ENCODE results near the gene FAF2. TPM values are rescaled to one million over a fixed set of nuclear protein-coding genes. Genes with fewer than 3 reads are reported as not detected.
A peak's percentile ranks its signal among the peaks of the same experiment; 100 is the strongest.

The FAF2 gene
- total RNA-seq, 1 experiment from 2014 or later, result 32.9 TPM

- no peak for TF ChIP-seq ZNF532 (CRISPR knock-in tag; IDR thresholded peaks at IDR 0.05; ENCODE audit: borderline replicate concordance)
- TF ChIP-seq NR2C2 (CRISPR knock-in tag; IDR thresholded peaks at IDR 0.05), result no peak
These were observed 90.8 kb downstream of the FAF2 start (continued) for GRCh38 chr5:176538989-176539384.

GRCh38 chr5:176540476-176540899 lies 92.3 kb downstream of the FAF2 start:
- no peak for TF ChIP-seq NFATC4 (CRISPR knock-in tag; IDR thresholded peaks at IDR 0.05)
- TF ChIP-seq ZNF532 (CRISPR knock-in tag; IDR thresholded peaks at IDR 0.05; ENCODE audit: borderline replicate concordance), result no peak
- TF ChIP-seq ERG (CRISPR knock-in tag; IDR thresholded peaks at IDR 0.05), result no peak
- TF ChIP-seq TEAD4 (CRISPR knock-in tag; IDR thresholded peaks at IDR 0.05), result no peak
- no peak for TF ChIP-seq HMGXB4 (CRISPR knock-in tag; IDR thresholded peaks at IDR 0.05)
- peak; percentile 98 for TF ChIP-seq GABPB1 (CRISPR knock-in tag; IDR thresholded peaks at IDR 0.05)
- no peak for TF ChIP-seq CDX4 (CRISPR knock-in tag; IDR thresholded peaks at IDR 0.05; ENCODE audit: borderline replicate concordance)
- peak; percentile 44; the same call in 1 of the 2 replicates for TF ChIP-seq MAX (CRISPR knock-in tag; IDR thresholded peaks at IDR 0.05)
- no peak for TF ChIP-seq E2F4 (CRISPR knock-in tag; IDR thresholded peaks at IDR 0.05; ENCODE audit: borderline replicate concordance, low read depth)
- TF ChIP-seq GTF2I (CRISPR knock-in tag; conservative IDR thresholded peaks at IDR 0.05), result no peak
- no peaks in the 10 kb centered on the region for H3K36me3 Mint-ChIP-seq

More at GRCh38 chr5:176540476-176540899, 92.3 kb downstream of the FAF2 start:
- ATAC-seq (no peak), DNase-seq (ENCODE audit: low spot score) (no peak)
- H3K27me3 Mint-ChIP-seq (ENCODE audit: low read depth), result no peaks in the 10 kb centered on the region
- H3K9me3 Mint-ChIP-seq, result no peaks in the 10 kb centered on the region
- no peak overlapping the region for H3K4me3 Mint-ChIP-seq
- ChIA-PET CTCF (interaction anchor here (1.3 kb wide), 2 partner anchors 38 to 134 kb away, joined by 4 to 5 read pairs; no protein-coding TSS in a partner anchor), POLR2A (no interaction called here)
- H3K4me1 Mint-ChIP-seq, result peaks cover 58% of the 10 kb centered on the region
- H3K27ac Mint-ChIP-seq, result peak overlapping the region; percentile 84
